GM11168 (cell line): ENCODE data around the gene ANKRD28.

Experiments used
- in situ Hi-C: fragments of 300-500 bp; cut with MboI; formaldehyde crosslinking; loops from one replicate; pipeline ENCODE4 v1.12.0; 2022; ENCODE audit warnings: low sequenced_read_pairs; ENCODE audit not compliant: unreplicated experiment

ANKRD28 gene

DNA sequence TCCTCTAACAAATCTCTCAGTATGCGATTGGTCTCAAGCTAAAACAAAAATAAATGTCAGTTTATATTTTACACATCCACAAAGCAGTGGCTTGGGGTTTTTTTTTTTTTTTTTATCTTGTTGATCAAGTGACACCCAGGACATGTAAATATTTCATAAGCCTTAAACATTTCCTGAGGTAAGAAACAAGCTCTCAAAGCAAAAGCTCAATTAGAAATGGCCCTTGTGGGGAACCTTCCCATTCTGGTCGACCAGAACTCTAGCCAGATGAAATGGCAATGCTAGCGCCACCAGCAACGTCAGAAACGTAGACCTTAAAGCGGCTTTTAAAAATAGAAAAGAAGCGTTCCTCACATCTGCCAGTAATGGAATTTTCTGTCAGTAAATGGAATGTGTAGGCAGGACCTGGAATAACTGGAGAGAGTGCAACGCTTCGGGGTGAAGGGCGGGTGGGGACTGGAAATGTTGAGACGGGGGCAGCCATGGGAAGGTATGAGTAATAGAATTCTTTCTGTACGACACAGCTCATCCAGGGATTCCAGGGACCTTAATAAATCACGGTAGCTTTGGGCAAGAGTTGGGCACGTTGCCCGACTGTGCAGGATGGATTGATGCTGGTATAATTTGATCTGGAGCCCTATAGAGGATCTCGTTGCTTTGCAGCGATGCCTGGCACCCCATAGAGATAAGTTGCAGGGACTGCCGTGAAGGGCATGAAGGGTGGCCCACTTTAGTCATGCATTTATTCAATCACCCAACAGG lies 151.9 kb downstream of the ANKRD28 start:
- in situ Hi-C loops, result no loop called here

DNA sequence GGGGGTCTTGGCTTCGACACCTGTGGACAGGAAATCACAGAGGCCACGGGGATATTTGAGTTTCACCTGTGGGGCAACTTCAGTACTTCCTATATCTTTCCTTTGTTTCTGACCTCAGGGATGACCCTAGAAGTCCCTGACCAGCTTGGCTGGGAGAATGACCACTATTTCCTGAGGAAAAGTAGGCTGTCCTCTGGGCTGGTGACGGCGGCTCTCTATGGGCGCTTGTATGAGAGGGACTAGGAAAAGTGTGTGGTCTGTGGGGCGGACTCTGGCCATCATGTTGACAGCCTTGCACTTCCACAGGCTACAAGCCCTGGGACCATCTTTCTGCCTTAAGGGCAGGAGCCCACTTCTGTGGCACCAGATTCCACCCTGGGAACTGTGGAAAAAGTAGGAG lies 152.5 kb downstream of the ANKRD28 start:
- in situ Hi-C loops, result no loop called here

DNA sequence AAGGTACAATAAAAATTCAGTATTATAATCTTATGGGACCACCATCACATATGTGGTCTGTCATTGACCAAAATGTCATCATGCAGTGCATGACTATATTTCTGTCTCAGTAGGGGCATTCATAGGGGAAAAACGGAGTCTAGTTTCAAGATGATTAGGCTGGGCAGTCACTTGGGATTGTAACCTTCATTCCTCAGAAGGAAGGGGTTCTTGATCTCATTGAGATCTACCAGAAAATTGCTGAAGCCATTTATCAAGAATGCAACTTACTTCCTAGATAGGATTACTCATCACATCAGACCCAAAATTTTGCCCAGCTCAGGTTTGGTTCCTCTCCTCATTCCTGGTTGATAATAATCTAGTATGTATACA lies 158.9 kb downstream of the ANKRD28 start:
- in situ Hi-C loops, result loop anchor here (10.0 kb wide), 1 partner anchor 166 kb away; no protein-coding TSS in a partner anchor

DNA sequence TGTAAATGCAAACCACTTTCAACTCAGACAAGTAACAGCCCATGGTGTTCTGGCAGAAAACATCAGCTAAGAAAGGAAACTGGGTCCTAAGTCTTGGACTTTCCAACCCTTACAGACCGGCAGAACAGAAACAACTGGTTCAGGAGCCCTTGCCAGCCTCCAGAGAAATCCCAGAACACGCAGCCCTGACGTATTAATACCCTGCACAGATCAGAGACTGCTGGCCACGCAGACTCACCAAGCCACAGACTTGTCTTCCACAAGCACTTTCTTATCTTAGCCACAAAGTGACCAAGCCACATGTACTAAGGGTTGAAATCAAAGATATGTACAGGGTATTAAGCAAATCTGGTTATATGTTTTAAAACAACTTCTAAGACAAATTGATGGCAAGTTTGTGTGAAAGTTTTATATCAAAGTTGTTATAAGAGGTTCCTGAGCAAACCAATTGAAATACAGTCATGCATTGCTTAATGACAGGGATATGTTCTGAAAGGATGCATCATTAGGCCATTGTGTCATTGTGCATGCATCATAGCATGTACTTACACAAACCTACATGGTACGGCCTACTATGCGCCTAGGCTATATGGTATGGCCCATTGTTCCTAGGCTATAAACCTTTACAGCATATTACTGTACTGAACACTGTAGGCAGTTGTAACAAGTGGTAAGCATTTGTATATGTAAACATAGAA lies 159.4 kb downstream of the ANKRD28 start:
- in situ Hi-C loops, result loop anchor here (10.0 kb wide), 1 partner anchor 166 kb away; no protein-coding TSS in a partner anchor

DNA sequence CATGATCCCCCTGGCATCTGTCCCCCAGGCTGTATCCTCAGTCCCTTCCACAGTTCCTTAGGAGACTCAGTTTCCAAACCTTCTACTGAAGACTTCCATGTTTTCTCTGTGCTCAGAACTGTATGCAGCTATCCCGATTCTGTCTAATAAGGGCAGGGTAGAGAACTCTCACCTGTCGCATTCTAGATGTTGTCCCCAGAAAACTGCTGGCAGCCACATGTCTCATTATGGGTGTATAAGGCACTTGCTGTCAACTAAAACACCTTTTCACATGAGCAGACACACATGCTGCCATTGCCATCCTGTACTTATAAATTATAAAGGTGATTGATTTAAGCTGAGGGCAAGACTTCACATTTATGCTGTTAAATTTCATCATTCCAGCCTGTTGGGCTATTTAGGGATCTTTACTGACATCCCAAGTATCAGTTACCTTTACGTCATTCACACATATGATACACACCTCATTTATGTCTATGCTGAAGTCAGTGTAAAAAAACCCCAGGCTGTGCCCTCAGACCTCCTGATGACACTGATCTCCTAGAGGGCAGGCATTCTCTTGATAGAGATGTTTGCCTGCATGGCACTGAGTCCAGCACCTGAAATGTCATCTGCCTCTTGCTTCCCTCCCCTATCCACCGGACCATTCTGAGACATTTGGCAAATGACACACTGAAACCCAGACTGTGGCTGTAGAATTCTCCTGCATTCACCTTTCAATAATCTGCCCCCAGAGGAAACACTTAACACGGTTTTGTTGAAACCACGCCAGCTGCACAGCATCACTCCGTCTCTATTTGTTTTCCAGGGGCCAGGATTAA lies 160.4 kb downstream of the ANKRD28 start:
- in situ Hi-C loops, result loop anchor here (10.0 kb wide), 1 partner anchor 167 kb away; no protein-coding TSS in a partner anchor

DNA sequence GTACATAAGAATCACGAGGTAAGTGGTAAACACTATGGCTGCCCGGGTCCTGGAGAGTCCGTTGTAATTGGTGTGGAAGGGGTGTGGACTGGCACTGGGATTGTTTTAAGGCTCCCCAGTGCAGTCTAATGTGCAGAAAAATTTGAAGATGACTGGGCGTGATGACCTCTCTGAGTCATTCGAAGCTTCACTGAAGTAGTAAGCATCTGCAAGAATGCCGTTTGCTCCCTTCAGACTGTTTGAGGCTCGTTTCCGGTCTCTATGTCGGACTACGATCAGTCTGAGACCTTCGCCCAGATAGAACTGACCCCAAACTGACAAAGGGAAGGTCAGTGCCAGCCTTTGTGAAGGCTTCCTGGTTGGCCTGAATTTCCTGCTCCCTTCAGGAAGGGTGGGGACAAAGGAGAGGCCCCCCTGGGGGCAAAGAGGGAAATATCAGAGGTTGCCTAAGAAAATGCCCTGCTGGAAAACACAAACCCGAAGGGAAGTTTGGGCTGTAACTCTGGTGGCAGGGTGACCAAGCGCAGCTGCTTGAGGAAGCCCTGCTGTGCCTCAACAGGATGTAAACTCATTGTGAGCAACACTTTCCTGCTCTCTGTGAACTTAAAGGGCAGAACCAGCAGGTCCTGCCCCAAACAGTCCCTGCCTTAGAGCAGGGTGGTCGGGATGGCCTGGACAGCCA lies 161.6 kb downstream of the ANKRD28 start:
- in situ Hi-C loops, result loop anchor here (10.0 kb wide), 1 partner anchor 169 kb away; no protein-coding TSS in a partner anchor

DNA sequence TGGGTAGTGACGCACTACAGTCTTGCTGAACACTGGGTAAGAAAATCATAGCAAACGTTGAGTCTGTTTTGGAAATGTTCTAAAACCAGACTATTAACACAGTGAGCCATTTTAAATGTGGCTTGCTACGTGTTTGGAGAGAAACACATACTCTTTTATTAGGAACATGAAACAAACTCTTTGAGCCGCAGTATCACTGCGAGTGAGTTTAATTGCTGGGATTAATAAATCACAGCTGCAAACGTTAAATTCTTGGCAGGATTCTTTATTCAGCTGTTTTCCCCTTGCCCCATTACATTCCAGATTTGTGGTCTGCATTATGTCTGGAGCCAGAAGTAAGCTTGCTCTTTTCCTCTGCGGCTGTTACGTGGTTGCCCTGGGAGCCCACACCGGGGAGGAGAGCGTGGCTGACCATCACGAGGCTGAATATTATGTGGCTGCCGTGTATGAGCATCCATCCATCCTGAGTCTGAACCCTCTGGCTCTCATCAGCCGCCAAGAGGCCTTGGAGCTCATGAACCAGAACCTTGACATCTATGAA lies 162.6 kb downstream of the ANKRD28 start:
- in situ Hi-C loops, result loop anchor here (10.0 kb wide), 1 partner anchor 170 kb away; no protein-coding TSS in a partner anchor

DNA sequence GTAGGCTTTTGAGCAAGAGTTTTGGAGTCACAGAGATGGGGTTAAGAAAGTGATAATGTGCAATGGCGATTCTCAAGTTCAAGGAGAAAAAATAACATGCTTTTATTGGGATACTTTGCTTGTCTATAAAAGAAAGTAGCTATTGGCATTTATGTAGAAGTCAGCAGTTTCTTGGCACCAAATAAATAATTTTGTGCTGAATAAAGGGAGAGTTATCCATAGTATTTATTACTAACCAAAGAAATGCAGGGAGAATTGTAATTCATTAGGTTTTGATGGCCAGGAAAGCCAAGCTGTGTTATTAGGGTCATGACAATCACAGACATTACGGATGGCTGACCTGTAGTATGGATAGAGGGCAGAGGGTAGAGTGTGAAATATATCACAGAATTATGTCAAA lies 163.1 kb downstream of the ANKRD28 start:
- in situ Hi-C loops, result loop anchor here (10.0 kb wide), 1 partner anchor 170 kb away; no protein-coding TSS in a partner anchor

DNA sequence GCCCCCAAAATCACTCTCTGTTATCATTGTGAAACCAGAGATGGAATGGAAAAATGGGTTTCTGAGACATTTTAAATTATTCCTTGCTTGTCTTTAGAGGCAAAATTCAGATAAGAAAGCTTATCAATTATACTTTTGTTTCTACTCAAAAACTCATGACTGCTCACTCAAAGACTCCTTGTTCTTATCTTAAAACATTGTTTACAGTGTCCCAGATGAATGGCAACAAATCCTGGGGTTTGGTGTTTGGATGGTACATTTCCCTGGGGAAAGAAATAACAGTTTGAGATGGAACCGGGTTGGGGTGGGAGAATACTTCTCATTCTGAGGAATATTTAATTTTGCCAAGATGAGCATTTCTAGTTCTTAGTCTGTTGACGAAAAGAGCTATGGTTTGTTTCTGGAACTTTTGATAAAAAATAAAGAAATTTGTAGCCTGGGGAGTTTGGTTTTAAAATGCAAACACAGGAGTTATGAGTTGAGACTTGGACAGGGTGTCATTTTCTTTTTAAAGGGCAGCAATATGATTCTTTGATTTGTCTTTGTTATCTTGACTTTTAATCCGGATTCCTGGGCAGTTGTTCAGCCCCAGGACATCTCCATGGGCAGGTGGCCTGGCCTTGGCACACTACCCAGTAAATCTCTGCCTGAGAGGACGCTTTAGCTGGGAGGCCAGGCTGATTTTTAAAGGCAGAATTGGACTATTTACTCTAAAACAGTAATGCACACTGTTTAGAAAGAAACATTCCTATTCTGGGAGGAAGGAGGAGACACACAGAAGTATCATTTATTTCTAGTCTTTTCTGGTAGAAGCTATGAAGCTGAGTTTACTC lies 163.8 kb downstream of the ANKRD28 start:
- in situ Hi-C loops, result loop anchor here (10.0 kb wide), 1 partner anchor 171 kb away; no protein-coding TSS in a partner anchor

DNA sequence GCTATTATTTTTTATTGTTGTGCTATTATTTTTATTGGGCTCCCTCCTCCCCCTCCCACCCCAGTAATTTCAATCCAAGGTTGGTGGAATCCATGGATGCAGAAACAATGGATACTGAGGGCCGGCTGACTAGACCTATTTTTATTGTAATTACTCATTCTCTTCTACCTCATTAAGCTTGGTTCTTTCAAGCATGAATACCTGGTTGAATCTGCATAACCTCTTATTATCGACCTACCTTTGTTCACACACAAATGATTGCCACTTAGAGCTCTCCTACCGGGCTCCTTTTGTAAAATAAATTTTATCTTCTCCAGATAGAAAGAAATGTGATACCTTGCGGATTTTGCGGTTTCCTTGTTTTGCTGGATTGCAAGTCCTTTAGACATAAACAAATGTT lies 164.6 kb downstream of the ANKRD28 start:
- in situ Hi-C loops, result loop anchor here (10.0 kb wide), 1 partner anchor 172 kb away; no protein-coding TSS in a partner anchor

DNA sequence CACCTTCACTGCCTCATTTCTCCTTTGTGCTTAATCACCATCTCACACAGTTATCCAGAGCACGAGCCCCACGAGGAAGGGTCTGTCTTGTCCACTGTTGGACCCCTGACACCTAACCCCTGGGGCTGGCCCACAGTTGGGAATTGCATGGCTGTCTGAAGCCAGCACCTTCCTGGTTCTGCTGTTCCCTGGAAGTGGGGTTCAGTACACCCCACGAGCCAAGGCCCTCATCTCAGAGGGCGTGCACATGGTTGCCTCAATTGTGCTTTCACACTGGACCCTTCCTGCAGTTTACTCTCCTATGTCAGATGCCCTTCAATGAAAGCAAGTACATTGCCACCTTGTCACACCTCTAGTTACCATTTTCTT lies 165.6 kb downstream of the ANKRD28 start:
- in situ Hi-C loops, result loop anchor here (10.0 kb wide), 1 partner anchor 173 kb away; no protein-coding TSS in a partner anchor

DNA sequence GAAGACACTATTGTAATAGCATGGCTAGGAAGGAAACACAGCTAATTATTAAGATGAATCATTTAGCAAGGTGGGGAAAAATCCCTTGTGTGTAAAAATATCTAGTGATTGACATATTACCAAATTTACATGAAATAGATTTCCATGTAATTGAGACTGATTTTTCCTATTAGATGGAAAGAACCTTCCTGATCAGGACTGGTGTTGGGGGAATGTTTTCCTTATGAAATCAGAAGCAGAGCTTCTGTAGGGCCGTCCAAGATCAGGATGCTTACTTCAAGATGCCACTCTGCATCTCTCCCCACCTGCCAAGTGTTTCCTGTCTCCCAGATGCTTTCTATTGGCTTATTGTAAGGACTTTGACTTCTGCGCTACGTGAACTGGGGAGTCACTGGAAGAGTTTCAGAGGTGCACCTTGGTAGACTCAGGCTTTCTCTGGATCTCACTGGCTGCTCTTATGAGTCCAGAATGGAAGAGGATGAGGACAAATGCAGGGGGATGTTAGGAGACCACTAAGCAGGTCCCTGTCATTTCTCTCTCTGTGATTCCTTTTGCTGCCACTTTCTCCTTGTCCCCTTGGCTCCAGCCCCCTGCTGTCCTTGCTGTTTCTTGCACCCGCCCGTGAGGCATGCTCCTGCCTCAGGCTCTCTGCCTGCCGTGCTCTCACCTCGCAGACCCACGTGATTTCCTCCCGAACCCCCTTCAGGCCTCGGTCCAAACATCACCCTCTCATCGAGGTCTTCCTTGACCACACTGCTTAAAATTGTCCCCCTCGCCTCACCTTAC lies 166.2 kb downstream of the ANKRD28 start:
- in situ Hi-C loops, result loop anchor here (10.0 kb wide), 1 partner anchor 173 kb away; no protein-coding TSS in a partner anchor

DNA sequence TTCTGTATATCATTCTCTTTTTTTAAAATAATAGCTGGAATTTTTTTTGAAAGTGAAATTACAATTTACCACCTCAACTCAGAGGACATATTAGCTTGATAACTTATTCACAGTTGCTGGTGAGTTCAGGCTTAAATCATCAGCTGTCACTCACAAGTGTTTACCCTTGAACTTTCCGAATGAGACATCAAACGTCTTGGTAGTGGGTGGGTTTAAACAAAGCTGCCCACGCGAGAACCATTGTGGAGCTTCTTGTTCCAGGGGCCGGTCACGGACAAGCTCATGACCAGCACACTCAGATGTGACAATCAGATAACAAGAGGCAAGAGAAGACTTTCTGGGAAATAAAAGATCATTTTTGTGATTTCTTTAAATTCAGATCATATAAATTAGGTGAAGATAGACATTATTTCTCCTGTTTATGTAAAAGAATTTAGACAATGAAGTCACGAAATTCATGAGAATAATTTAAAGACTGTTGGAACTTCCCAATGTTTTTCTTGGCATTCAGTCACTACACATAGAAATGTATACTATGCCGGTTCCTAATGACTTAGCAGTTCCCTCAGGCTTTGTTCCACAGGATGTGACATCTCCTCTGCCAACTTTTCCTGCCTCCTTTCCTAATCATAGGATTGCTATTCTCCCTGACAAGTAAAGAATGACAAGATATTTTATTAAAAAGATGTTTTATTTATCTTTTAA lies 167.0 kb downstream of the ANKRD28 start:
- in situ Hi-C loops, result loop anchor here (10.0 kb wide), 1 partner anchor 174 kb away; no protein-coding TSS in a partner anchor

DNA sequence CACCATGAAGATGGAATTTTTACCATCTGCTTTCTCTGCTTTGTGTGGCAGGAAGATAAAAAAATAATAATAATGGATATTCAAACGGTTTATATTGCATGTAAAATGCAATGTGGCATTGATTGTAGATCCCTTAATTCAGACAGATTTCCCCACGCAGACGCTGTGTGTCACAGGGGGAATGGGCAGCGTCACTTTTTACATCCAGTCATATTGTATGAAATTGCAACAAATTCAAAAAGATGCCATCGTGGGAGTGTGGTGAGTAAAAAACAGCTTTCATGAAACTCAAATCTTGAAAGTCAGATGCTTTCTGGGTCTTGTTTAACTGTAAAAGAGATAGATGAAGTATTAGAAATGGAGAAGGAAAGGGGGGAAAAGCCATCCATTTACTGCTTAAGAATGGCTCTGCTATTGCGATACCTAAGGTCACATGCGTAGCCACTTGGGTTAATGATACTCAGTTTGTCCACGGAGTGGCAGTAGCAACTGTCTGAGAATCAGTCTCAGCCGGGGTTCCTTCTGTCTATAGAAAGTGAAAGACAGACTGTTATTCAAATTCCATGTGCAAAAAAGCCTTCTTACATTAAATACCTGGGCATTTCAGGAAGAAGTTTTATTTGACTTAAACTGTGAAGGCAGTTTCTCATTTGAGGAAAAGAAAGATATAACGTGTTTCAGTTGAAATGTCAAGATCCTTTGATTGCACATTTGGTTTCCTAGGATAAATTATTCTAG lies 167.8 kb downstream of the ANKRD28 start:
- in situ Hi-C loops, result loop anchor here (10.0 kb wide), 1 partner anchor 175 kb away; no protein-coding TSS in a partner anchor

DNA sequence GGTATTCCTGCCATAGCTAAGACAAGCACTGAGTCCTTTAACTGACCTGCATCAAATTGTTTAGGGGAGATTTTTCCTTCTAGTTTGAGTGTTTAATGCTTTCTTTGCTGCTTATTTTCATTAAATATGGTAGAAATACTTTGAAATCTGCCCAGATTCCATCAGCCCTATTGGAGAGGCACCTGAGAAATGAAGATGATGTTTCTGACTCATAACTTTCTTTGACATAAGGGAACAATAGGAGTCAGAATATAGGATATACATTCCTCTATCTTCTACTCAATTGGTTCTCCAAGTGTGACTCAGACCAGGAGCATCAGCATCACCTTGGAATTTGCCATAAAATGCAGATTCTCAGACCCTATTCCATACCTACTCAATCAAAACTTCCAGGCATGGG lies 168.8 kb downstream of the ANKRD28 start:
- in situ Hi-C loops, result no loop called here
